Stomach smooth muscle (tissue), 2 donors: ENCODE data around the gene MALRD1.

ENCODE experiments used
- H3K27ac ChIP-seq: one replicate; pipeline ENCODE4 v1.7.0; 2013; ENCODE audit warnings: mild to moderate bottlenecking, low read length, inconsistent platforms
- H3K27me3 ChIP-seq, 2 donors: one replicate each; pipeline ENCODE4 v1.7.0; 2013; ENCODE audit warnings: low read length in 2 of 2; ENCODE audit not compliant: insufficient read depth in 2 of 2, control insufficient read depth in 1 of 2
- H3K36me3 ChIP-seq, 2 donors: one replicate each; pipeline ENCODE4 v1.7.0; 2013; ENCODE audit warnings: low read length in 2 of 2; ENCODE audit not compliant: control insufficient read depth in 2 of 2, insufficient read depth in 2 of 2
- H3K4me1 ChIP-seq: one replicate; pipeline ENCODE4 v1.7.0; 2013; ENCODE audit warnings: low read length; ENCODE audit not compliant: control insufficient read depth, insufficient read depth
- H3K4me3 ChIP-seq, 2 donors: one replicate each; pipeline ENCODE4 v1.7.0; 2013; ENCODE audit warnings: low read length in 2 of 2
- H3K9ac ChIP-seq, 2 donors: one replicate each; pipeline ENCODE4 v1.7.0; 2013; ENCODE audit warnings: low read length in 2 of 2, mild to moderate bottlenecking in 1 of 2
- H3K9me3 ChIP-seq, 2 donors: one replicate each; pipeline ENCODE4 v1.7.0; 2013; ENCODE audit warnings: low read length in 2 of 2; ENCODE audit not compliant: control insufficient read depth in 2 of 2
- donor health status: healthy.
- donor health status: Pancreatic carcinoma.

MALRD1 gene

DNA sequence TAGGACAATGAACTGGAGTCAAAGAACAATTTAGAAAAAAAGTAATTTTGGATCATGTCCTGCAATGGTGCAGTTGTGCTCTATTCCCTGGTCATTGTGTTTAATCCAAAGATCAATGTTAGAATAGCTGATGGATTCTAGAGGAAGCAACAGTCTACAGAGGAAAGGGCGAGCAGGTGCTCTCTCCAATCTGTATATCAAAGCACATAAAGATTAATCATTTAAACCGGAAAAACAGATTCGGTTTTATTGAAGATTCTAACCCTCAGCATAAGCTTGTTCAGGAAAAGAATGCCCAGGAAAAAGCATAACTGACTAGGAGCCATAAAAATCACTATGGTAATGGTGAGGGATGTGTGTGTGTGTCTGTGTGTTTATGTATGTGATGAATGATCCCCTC, 110.3 kb downstream of the MALRD1 start:
- Histone ChIP-seq H3K27ac (no peak overlapping the region), H3K9ac (no peak overlapping the region), H3K36me3 (no peaks in the 10 kb centered on the region), H3K4me3 (no peak overlapping the region), H3K27me3 (no peaks in the 10 kb centered on the region), H3K9me3 (no peaks in the 10 kb centered on the region), H3K4me1 (no peaks in the 10 kb centered on the region)

DNA sequence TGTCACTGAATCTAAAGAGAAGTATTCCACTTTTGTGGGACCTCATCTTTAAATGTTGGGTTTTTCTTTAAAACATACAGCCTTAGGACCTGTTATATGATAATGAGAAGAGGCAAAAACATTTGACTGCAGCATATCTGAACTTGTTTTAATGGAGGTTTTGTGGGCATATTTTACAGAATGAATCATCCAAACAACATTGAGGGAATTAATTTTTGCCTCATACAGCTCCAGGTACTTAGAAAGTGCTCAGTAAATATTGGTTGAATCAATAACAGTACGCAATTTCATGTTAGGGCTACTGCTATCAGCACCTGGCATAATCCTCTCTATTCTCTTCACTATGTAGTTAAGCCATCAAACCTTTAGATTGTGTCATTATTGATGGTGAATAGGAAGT, 115.9 kb downstream of the MALRD1 start:
- Histone ChIP-seq H3K27me3 (no peaks in the 10 kb centered on the region), H3K27ac (no peak overlapping the region), H3K9ac (no peak overlapping the region), H3K4me1 (no peaks in the 10 kb centered on the region), H3K4me3 (no peak overlapping the region), H3K36me3 (no peaks in the 10 kb centered on the region), H3K9me3 (no peaks in the 10 kb centered on the region)

- Histone ChIP-seq H3K4me1 (no peaks in the 10 kb centered on the region), H3K9ac (no peak overlapping the region), H3K27me3 (no peaks in the 10 kb centered on the region), H3K4me3 (no peak overlapping the region), H3K36me3 (no peaks in the 10 kb centered on the region), H3K27ac (no peak overlapping the region), H3K9me3 (no peaks in the 10 kb centered on the region)
Observed at GRCh38 chr10:19168584-19168983, 120.0 kb downstream of the MALRD1 start.

DNA sequence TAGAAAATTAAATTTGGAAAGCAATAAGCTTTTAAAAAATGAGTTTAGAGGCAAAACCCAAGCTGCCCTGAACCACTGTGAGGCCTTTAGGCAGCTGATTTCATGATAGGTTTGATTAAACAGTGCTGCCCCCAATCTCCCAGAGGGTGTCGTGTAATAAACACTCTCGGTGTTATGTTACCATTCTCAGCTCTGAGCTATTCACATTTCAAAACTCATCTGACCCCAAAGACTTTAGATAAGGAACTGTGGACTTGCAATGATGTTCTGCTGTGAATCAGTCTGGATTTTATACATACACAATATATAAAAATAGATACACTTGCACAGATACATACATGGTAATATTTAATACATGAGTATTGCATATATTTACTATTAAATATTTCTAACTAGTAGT, 120.4 kb downstream of the MALRD1 start:
- H3K9ac ChIP-seq: no peak overlapping the region

GRCh38 chr10:19169684-19170083, 121.1 kb downstream of the MALRD1 start:
- no peaks in the 10 kb centered on the region for H3K36me3 ChIP-seq
- no peak overlapping the region for H3K9ac ChIP-seq
- no peak overlapping the region for H3K27ac ChIP-seq
- no peaks in the 10 kb centered on the region for H3K27me3 ChIP-seq
- no peak overlapping the region for H3K4me3 ChIP-seq
- H3K9me3 ChIP-seq: no peaks in the 10 kb centered on the region
- H3K4me1 ChIP-seq: no peaks in the 10 kb centered on the region

More for the DNA sequence above, 120.4 kb downstream of the MALRD1 start:
- no peaks in the 10 kb centered on the region for H3K4me1 ChIP-seq
- H3K9me3 ChIP-seq: no peaks in the 10 kb centered on the region
- H3K27me3 ChIP-seq: no peaks in the 10 kb centered on the region
- H3K4me3 ChIP-seq: no peak overlapping the region
- no peak overlapping the region for H3K27ac ChIP-seq
- no peaks in the 10 kb centered on the region for H3K36me3 ChIP-seq

DNA sequence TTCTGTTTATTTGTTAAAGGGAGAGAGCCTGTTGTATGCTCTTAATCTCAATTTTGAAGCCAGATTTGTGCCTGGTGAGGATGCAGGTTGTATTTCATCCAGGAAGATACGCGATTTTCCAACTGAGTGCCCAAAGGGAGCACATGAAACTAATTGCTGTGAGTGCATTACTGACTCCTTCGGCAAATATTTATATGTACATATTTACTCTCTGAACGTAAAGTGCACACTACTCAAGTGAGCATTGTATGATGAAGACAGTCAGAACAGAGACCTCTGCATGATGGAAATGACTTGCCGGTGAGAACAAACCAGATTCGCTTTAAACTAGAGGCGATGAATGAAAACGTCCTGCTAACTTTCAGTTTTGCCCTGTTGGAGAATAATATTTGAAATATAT, 130.1 kb downstream of the MALRD1 start:
- Histone ChIP-seq H3K4me1 (no peaks in the 10 kb centered on the region), H3K27ac (no peak overlapping the region), H3K9me3 (no peaks in the 10 kb centered on the region), H3K27me3 (no peaks in the 10 kb centered on the region), H3K36me3 (no peaks in the 10 kb centered on the region), H3K9ac (no peak overlapping the region), H3K4me3 (no peak overlapping the region)

DNA sequence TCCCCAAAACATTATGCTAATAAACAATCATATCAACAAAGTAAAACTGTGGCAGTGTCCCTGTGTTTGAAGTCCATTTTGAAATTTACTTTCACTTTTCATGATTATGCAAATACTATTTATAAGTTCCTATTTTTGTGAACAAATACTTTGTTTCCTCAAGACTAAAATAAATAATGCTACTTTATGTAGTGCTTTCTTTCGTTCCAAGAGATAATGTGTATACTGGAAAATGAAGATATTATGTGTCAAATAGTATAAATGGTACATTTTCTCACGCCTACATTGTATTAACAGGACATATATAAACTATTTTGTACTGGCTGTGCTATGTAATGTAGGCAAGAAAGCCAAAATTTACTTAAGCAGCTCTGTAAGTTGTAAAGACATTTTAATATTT, 136.3 kb downstream of the MALRD1 start:
- no peak overlapping the region for H3K27ac ChIP-seq
- no peaks in the 10 kb centered on the region for H3K36me3 ChIP-seq
- H3K9ac ChIP-seq: no peak overlapping the region
- no peaks in the 10 kb centered on the region for H3K4me1 ChIP-seq
- no peak overlapping the region for H3K4me3 ChIP-seq
- H3K27me3 ChIP-seq: no peaks in the 10 kb centered on the region
- H3K9me3 ChIP-seq: no peaks in the 10 kb centered on the region

GRCh38 chr10:19194866-19195265, 146.3 kb downstream of the MALRD1 start:
- H3K9ac ChIP-seq: no peak overlapping the region

GRCh38 chr10:19195698-19196097, 147.1 kb downstream of the MALRD1 start:
- H3K36me3 ChIP-seq: no peaks in the 10 kb centered on the region
- no peaks in the 10 kb centered on the region for H3K9me3 ChIP-seq
- H3K4me1 ChIP-seq: no peaks in the 10 kb centered on the region
- no peak overlapping the region for H3K4me3 ChIP-seq
- no peak overlapping the region for H3K27ac ChIP-seq
- H3K27me3 ChIP-seq: no peaks in the 10 kb centered on the region
- no peak overlapping the region for H3K9ac ChIP-seq

More at GRCh38 chr10:19194866-19195265, 146.3 kb downstream of the MALRD1 start:
- Histone ChIP-seq H3K9me3 (no peaks in the 10 kb centered on the region), H3K4me1 (no peaks in the 10 kb centered on the region), H3K27ac (no peak overlapping the region), H3K4me3 (no peak overlapping the region), H3K27me3 (no peaks in the 10 kb centered on the region), H3K36me3 (no peaks in the 10 kb centered on the region)

- Histone ChIP-seq H3K9ac (no peak overlapping the region), H3K9me3 (no peaks in the 10 kb centered on the region), H3K27ac (no peak overlapping the region), H3K36me3 (no peaks in the 10 kb centered on the region), H3K4me3 (no peak overlapping the region), H3K27me3 (no peaks in the 10 kb centered on the region), H3K4me1 (no peaks in the 10 kb centered on the region)
Observed at GRCh38 chr10:19200211-19200610, 151.6 kb downstream of the MALRD1 start.

DNA sequence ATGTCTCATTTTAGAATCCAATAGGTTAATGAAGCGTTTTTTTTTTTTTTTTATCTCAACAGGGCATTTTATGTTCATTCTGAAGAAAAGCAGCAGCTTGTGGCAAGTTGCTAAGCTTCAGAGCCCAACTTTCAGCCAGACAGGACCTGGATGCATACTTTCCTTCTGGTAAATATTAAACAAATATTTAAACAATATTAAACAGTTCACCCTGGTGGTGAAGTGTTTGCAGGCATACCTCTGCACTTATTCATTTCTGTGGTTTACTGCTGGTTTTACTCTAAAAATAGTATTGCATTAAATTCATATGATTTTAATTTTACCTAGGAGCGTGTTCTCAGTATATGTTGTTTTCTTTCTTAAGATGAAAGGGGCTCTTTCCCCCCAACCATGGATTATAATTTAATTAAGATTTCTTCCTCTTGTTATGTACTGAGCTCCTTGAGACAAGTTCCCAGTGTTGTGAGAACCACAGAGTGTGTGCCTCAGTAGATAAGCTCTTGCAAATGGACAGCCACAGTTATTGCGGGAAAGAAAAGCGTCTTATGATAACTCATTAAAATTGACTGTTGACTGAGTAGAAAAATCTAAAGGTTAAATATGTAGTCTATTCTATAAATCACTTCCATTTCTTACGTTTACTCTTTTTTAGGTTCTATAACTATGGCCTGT, 155.8 kb downstream of the MALRD1 start:
- Histone ChIP-seq H3K9ac (no peak overlapping the region), H3K27ac (no peak overlapping the region), H3K9me3 (no peaks in the 10 kb centered on the region), H3K36me3 (no peaks in the 10 kb centered on the region), H3K4me3 (no peak overlapping the region), H3K4me1 (no peaks in the 10 kb centered on the region), H3K27me3 (no peaks in the 10 kb centered on the region)
